Endothelial cell of umbilical vein (primary cell): Measurements from ENCODE around the gene ABHD10. TPM values are rescaled to one million over a fixed set of nuclear protein-coding genes. Genes with fewer than 3 reads are reported as not detected.
A peak's percentile ranks its signal among the peaks of the same experiment; 100 is the strongest.

Experiments
- BruUV-seq: library from RNA; stranded (reverse); fragments of 400-500 nt; replicated peaks from 2 replicates; lab custom pipeline; 2021; lab: Mats Ljungman, UMichigan
- CTCF ChIA-PET: fragments of 300-600, 350-600 bp; sonication (Branson Sonifier 250); formaldehyde crosslinking; loops from one replicate; lab custom pipeline; 2021; ENCODE audit warnings: antibody characterized with exemption, inconsistent platforms; lab: Charles Lee
- POLR2A ChIA-PET: fragments of 300-600, 350-600 bp; sonication (Branson Sonifier 250); formaldehyde crosslinking; loops from one replicate; lab custom pipeline; 2021; ENCODE audit warnings: antibody characterized with exemption, inconsistent platforms; lab: Charles Lee
- DNase-seq: peaks from one replicate; pipeline ENCODE4 v3.0.0-alpha.2; 2011; ENCODE audit warnings: low read depth, low spot score
- FAIRE-seq: peaks from 2 replicates; lab custom pipeline; 2011; peaks lifted over from hg19 to GRCh38; lab: Jason Lieb, UNC
- H2AFZ ChIP-seq: 2 replicates; pipeline ENCODE4 v1.6.0; 2012; ENCODE audit warnings: low read depth, low read length, control low read depth, inconsistent platforms
- H3K27ac ChIP-seq: 2 replicates; pipeline ENCODE4 v1.5.1; 2011; ENCODE audit warnings: low read depth, mild to moderate bottlenecking, control low read depth, low read length, moderate library complexity; ENCODE audit not compliant: insufficient read depth
- H3K27me3 ChIP-seq, 2 experiments: 2 replicates each; pipeline versions ENCODE4 v1.6.0 to v1.6.1; 2011; ENCODE audit warnings: low read length in 2 of 2, mixed read lengths in 1 of 2; ENCODE audit not compliant: control insufficient read depth in 2 of 2, insufficient read depth in 2 of 2
- H3K36me3 ChIP-seq, 2 experiments: 2 replicates in 1 of 2; 3 replicates in 1 of 2; pipeline ENCODE4 v1.5.1; 2011; ENCODE audit warnings: low read length in 2 of 2, mild to moderate bottlenecking in 1 of 2, moderate library complexity in 1 of 2; ENCODE audit not compliant: control insufficient read depth in 2 of 2, insufficient read depth in 2 of 2; ENCODE audit errors: extremely low read depth in 1 of 2
- H3K4me1 ChIP-seq: 3 replicates; pipeline ENCODE4 v1.5.1; 2011; ENCODE audit warnings: mild to moderate bottlenecking, low read length; ENCODE audit not compliant: control insufficient read depth, insufficient read depth; ENCODE audit errors: extremely low read depth
- H3K4me2 ChIP-seq: 2 replicates; pipeline ENCODE4 v1.6.1; 2011; ENCODE audit warnings: low read length, control low read depth, mixed read lengths; ENCODE audit not compliant: insufficient read depth
- H3K4me3 ChIP-seq, 3 experiments: fragments of 200-600 bp in 1 of 3; sonication (generic), shearing (Covaris generic) in 1 of 3; replicated peaks in 1 of 3; 2 replicates each; pipeline ENCODE4 v1.5.1; 2011 to 2016; ENCODE audit warnings: control low read depth in 3 of 3, low read length in 3 of 3, mild to moderate bottlenecking in 2 of 3, inconsistent platforms in 1 of 3, low read depth in 1 of 3, moderate library complexity in 1 of 3; ENCODE audit not compliant: insufficient read depth in 1 of 3
- H3K79me2 ChIP-seq: 2 replicates; pipeline ENCODE4 v1.6.0; 2012; ENCODE audit warnings: low read length, inconsistent platforms; ENCODE audit not compliant: control insufficient read depth, insufficient read depth
- H3K9ac ChIP-seq: replicated peaks from 2 replicates; pipeline ENCODE3; 2011; ENCODE audit warnings: low read length, control low read depth; ENCODE audit not compliant: insufficient read depth; ENCODE audit errors: extremely low read depth
- H3K9me1 ChIP-seq: replicated peaks from 3 replicates; pipeline ENCODE4 v1.6.0; 2011; ENCODE audit warnings: mild to moderate bottlenecking, low read length; ENCODE audit not compliant: control insufficient read depth, insufficient read depth; ENCODE audit errors: extremely low read depth
- H3K9me3 ChIP-seq: replicated peaks from 2 replicates; pipeline ENCODE4 v1.5.1; 2012; ENCODE audit warnings: low read length, inconsistent platforms; ENCODE audit not compliant: control insufficient read depth, insufficient read depth
- H4K20me1 ChIP-seq: replicated peaks from 2 replicates; pipeline ENCODE3; 2011; ENCODE audit warnings: mild to moderate bottlenecking, low read length; ENCODE audit not compliant: control insufficient read depth, insufficient read depth; ENCODE audit errors: extremely low read depth
- CTCF ChIP-seq, 2 donors: IDR thresholded peaks; 1 replicate in 1 of 2; 2 replicates in 1 of 2; pipeline ENCODE4 v1.5.1; 2011; ENCODE audit warnings: low read length in 2 of 2, mild to moderate bottlenecking in 2 of 2, moderate library complexity in 2 of 2, control low read depth in 1 of 2, inconsistent platforms in 1 of 2, low read depth in 1 of 2; ENCODE audit not compliant: insufficient read depth in 1 of 2; ENCODE audit errors: extremely low read depth in 1 of 2
- EZH2 ChIP-seq: IDR thresholded peaks from 2 replicates; pipeline ENCODE4 v1.6.1; 2012; ENCODE audit warnings: borderline replicate concordance, low read depth, mild to moderate bottlenecking, moderate library complexity, low read length, inconsistent platforms; ENCODE audit not compliant: severe bottlenecking
- FOS ChIP-seq: IDR thresholded peaks from 2 replicates; pipeline ENCODE4 v1.6.1; 2011; ENCODE audit warnings: mild to moderate bottlenecking, low read length, moderate library complexity, borderline replicate concordance; ENCODE audit not compliant: insufficient read depth
- GATA2 ChIP-seq: IDR thresholded peaks from 2 replicates; pipeline ENCODE4 v1.7.0; 2011; ENCODE audit warnings: low read depth, mild to moderate bottlenecking, moderate library complexity, mixed read lengths, low read length; ENCODE audit not compliant: insufficient read length, insufficient read depth
- JUN ChIP-seq: IDR thresholded peaks from 2 replicates; pipeline ENCODE4 v1.6.1; 2011; ENCODE audit warnings: borderline replicate concordance, low read depth; ENCODE audit not compliant: insufficient read length, insufficient read depth
- MAX ChIP-seq: IDR thresholded peaks from 2 replicates; pipeline ENCODE4 v1.6.1; 2011; ENCODE audit not compliant: insufficient read depth, insufficient read length
- MYC ChIP-seq: IDR thresholded peaks from one replicate; pipeline ENCODE4 v1.6.1; 2011; ENCODE audit warnings: mild to moderate bottlenecking, low read depth, low read length
- POLR2A ChIP-seq: IDR thresholded peaks from 2 replicates; pipeline ENCODE4 v1.6.1; 2012; ENCODE audit warnings: low read depth, mild to moderate bottlenecking, control low read depth, low read length
- POLR2AphosphoS5 ChIP-seq: IDR thresholded peaks from 2 replicates; pipeline ENCODE4 v1.6.1; 2012; ENCODE audit warnings: low read depth, mild to moderate bottlenecking, control low read depth, low read length, moderate library complexity; ENCODE audit not compliant: insufficient read depth
- dilution Hi-C: fragments of 300-500 bp; cut with MboI; formaldehyde crosslinking; loops from one replicate; pipeline ENCODE4 v1.15.0; 2019; ENCODE audit warnings: low sequenced_read_pairs; ENCODE audit not compliant: extremely low pct_ligation_motif_present
- intact Hi-C: fragments of 100-400 bp; cut with micrococcal nuclease; formaldehyde crosslinking; loops from one replicate; pipeline ENCODE4 v1.10.0; 2022
- polyA plus RNA-seq, 4 experiments: library from polyadenylated mRNA; depleted of rRNA in 3 of 4; stranded (reverse) in 3 of 4; unstranded in 1 of 4; fragments of >200 nt; gene quantifications; 2 replicates each; pipeline versions ENCODE4 v1.2.1 to v1.2.3, GENCODE V29; 2011 to 2012; ENCODE audit warnings: missing spikeins in 1 of 4
- total RNA-seq: library from RNA; stranded (reverse); gene quantifications from 2 replicates; pipeline ENCODE4 v1.2.3, GENCODE V29; 2021

ABHD10 gene
- total and polyA plus RNA-seq, 2 donors (not counting 3 experiments of a cell fraction or from before 2014, with no cell fraction given), result 10.0 to 37.0 TPM

GRCh38 chr3:111955876-111956275, 22.9 kb upstream of the ABHD10 start:
- Histone ChIP-seq H4K20me1 (no peaks in the 10 kb centered on the region), H3K9me1 (no peaks in the 10 kb centered on the region), H3K4me1 (peaks cover 28% of the 10 kb centered on the region), H3K9ac (no peak overlapping the region), H3K27me3 (no peaks in the 10 kb centered on the region), H3K9me3 (no peaks in the 10 kb centered on the region), H3K27ac (no peak overlapping the region), H3K36me3 (peaks cover 3 to 12% of the 10 kb centered on the region in 2 experiments), H2AFZ (no peak overlapping the region), H3K4me2 (no peak overlapping the region), H3K79me2 (no peaks in the 10 kb centered on the region), H3K4me3 (no peak overlapping the region)
- BruUV-seq, result no TSS peak
- DNase-seq, result no peak
- intact Hi-C loops, result no loop called here
- no peak for TF ChIP-seq MAX
- TF ChIP-seq CTCF (IDR thresholded peaks at IDR 0.05; ENCODE audit: extremely low read depth in 1 of 2, insufficient read depth in 1 of 2, low read depth in 1 of 2, low read length in 2 of 2), result no peak
- no peak for FAIRE-seq
- dilution Hi-C loops, result no loop called here
- POLR2A ChIA-PET, result interaction anchor here (1.8 kb wide), 1 partner anchor 23 kb away, joined by 6 read pairs; the partner anchor contains the start of gene ABHD10
- CTCF ChIA-PET, result interaction anchor here (1.0 to 4.4 kb wide), 3 partner anchors 11 to 239 kb away, joined by 3 to 26 read pairs (median 20); no protein-coding TSS in a partner anchor

DNA sequence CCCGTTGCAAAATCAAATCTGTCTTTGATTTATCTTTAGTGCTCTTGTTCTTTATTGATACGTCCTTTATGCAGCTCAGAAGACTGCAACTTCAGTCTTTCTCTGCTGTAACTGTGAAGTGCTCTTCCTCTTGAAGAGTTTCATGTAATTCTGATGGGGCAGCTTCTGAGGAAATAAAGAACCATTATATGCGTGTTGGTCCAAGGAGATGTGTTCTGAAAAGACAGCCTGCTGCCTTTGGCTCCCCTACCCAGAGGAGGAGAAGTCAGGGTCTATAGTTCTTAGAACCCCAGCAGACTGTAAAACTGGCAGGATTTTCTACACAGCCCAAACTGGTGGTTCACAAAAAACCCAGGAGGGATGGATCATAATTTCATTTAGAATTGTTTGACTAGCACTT, 22.4 kb upstream of the ABHD10 start:
- H3K9ac ChIP-seq, result peak overlapping the region; percentile 24
- TSS peak; percentile 94 for BruUV-seq

More for the DNA sequence above, 22.4 kb upstream of the ABHD10 start:
- FAIRE-seq (no peak), DNase-seq (no peak)
- Histone ChIP-seq H4K20me1 (no peaks in the 10 kb centered on the region), H3K4me1 (peaks cover 28% of the 10 kb centered on the region), H3K79me2 (no peaks in the 10 kb centered on the region), H3K4me2 (no peak overlapping the region), H3K9me3 (no peaks in the 10 kb centered on the region), H3K27ac (peak overlapping the region; percentile 51), H3K4me3 (no peak overlapping the region), H2AFZ (no peak overlapping the region), H3K9me1 (no peaks in the 10 kb centered on the region), H3K27me3 (no peaks in the 10 kb centered on the region), H3K36me3 (peaks cover 3 to 12% of the 10 kb centered on the region in 2 experiments)
- POLR2A ChIA-PET, result interaction anchor here (1.7 to 1.8 kb wide), 2 partner anchors 22 to 39 kb away, joined by 5 to 6 read pairs; partner anchors contain the start of gene ABHD10
- CTCF ChIA-PET, result interaction anchor here (0.9 to 4.4 kb wide), 10 partner anchors 10 to 287 kb away, joined by 3 to 26 read pairs (median 4); no protein-coding TSS in a partner anchor
- dilution Hi-C loops, result no loop called here
- TF ChIP-seq MYC (no peak), EZH2 (no peak), POLR2AphosphoS5 (no peak), CTCF (IDR thresholded peaks at IDR 0.05; ENCODE audit: extremely low read depth in 1 of 2, insufficient read depth in 1 of 2, low read depth in 1 of 2, low read length in 2 of 2) (no peak), POLR2A (no peak), GATA2 (no peak), FOS (no peak), JUN (no peak), MAX (no peak)
- intact Hi-C loops, result no loop called here
